NT2/D1 (cell line): ENCODE measurements around the gene TMEM187.

Experiments
- SUZ12 ChIP-seq: IDR thresholded peaks from 2 replicates; pipeline ENCODE4 v1.6.1; 2011; ENCODE audit not compliant: insufficient read length, insufficient read depth; ENCODE audit errors: extremely low read depth
- YY1 ChIP-seq: IDR thresholded peaks from 2 replicates; pipeline ENCODE4 v1.6.1; 2011; ENCODE audit not compliant: insufficient read length, insufficient read depth
- ZNF274 ChIP-seq: IDR thresholded peaks from 2 replicates; pipeline ENCODE4 v1.6.1; 2011; ENCODE audit warnings: mild to moderate bottlenecking, low read depth, low read length

DNA sequence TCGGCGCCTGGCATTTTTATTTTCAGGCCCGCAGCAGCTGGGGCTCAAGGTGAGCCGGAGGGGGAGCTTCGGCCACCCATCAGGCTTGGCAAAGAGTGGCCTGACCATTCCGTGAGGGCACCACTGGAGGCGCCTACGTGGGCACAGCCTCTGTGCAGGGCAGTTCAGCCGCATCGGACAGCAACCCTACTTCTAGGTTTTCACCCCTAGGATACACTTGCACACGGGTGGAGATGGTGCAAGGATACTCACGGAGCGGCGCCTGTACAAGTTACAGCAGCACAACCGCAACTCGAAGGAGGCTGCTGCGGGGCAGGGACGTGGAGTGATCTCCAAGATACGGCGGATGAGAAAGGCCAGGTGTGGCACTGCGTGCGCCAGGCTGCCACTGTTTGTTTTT is 11.8 kb upstream of the TMEM187 start:
- TF ChIP-seq YY1 (no peak), SUZ12 (no peak), ZNF274 (no peak)
